Peyer's patch (tissue), 4 donors: ENCODE results near the gene NKX1-1. TPM values are rescaled to one million over a fixed set of nuclear protein-coding genes. Genes with fewer than 3 reads are reported as not detected.

Experiments used
- DNase-seq, 3 donors: peaks; one replicate each; pipeline ENCODE4 v3.0.0-alpha.2; 2017 to 2019
- H3K27ac ChIP-seq, 4 donors: fragments of 200-600 bp; sonication (generic); one replicate each; pipeline ENCODE4 v1.5.1; 2016 to 2019
- H3K27me3 ChIP-seq, 2 donors: fragments of 200-600 bp; sonication (generic); one replicate each; pipeline ENCODE4 v1.5.1; 2019
- H3K36me3 ChIP-seq, 3 donors: fragments of 200-600 bp; sonication (generic); one replicate each; pipeline ENCODE4 v1.5.1; 2016 to 2019
- H3K4me1 ChIP-seq, 4 donors: fragments of 200-600 bp; sonication (generic); one replicate each; pipeline ENCODE4 v1.5.1; 2016 to 2019
- H3K4me3 ChIP-seq, 4 donors: fragments of 200-600 bp; sonication (generic); 1 replicate in 3 of 4; 2 replicates in 1 of 4; pipeline ENCODE4 v1.5.1; 2016 to 2019; ENCODE audit warnings: mild to moderate bottlenecking in 1 of 4
- H3K9me3 ChIP-seq, 4 donors: fragments of 200-600 bp; sonication (generic); one replicate each; pipeline ENCODE4 v1.5.1; 2016 to 2019; ENCODE audit warnings: mild to moderate bottlenecking in 1 of 4
- POLR2A ChIP-seq, 2 donors: fragments of 450-650 bp; IDR thresholded peaks; one replicate each; pipeline ENCODE4 v1.5.1; 2017; ENCODE audit warnings: antibody characterized with exemption in 2 of 2, mild to moderate bottlenecking in 2 of 2, moderate library complexity in 2 of 2
- total RNA-seq, 4 donors: library from RNA; depleted of rRNA; stranded (reverse); fragments of >200 nt; gene quantifications; one replicate each; pipeline ENCODE4 v1.1.0, GENCODE V29; 2016
- TF ChIP-seq, protein P1 (sequence below), 6 experiments: fragments of 450-650 bp in 4 of 6; fragments of 200-600 bp in 2 of 6; sonication (generic) in 1 of 6; IDR thresholded peaks; one replicate each; pipeline ENCODE4 v1.5.1; 2017 to 2019; ENCODE audit warnings: antibody characterized with exemption in 6 of 6, mild to moderate bottlenecking in 3 of 6, moderate library complexity in 1 of 6

NKX1-1 gene
- total RNA-seq, 4 donors from 2014 or later = not detected

DNA sequence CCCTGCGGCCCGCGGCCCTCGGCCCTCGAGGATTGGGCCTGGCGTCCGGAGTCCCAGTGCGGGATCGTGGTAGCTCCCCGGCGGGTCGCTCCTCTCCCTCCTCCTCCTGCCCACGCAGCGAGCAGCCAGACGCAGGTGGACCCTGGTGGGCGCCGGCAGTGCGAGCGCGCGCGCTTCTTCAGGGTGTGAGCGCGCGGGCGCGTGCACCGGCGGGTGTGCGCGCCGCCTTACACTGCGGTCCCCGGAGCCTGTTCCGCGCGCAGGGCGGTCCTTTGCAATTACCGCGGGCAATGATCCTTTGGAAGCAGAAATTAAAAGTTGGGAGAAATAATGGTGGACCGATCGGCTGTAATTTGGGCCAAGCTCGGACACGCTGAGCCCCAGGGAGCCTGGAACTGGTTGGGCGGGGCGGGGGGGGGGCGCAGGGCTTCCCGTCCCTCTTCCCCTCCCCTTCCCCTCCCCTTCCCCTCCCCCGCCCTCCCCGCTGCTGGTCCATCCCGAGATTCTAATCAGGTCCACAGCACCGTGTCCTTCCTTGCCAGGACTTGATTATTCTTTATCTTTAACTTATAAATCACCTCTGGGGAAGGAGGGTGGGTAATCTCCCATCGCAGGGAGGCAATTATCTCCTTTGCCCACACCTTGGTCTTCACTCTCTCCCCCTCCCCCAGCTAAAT, 1.6 kb upstream of the NKX1-1 start:
- no peak for TF ChIP-seq POLR2A (IDR thresholded peaks at IDR 0.05)
- TF ChIP-seq, protein P1, sequence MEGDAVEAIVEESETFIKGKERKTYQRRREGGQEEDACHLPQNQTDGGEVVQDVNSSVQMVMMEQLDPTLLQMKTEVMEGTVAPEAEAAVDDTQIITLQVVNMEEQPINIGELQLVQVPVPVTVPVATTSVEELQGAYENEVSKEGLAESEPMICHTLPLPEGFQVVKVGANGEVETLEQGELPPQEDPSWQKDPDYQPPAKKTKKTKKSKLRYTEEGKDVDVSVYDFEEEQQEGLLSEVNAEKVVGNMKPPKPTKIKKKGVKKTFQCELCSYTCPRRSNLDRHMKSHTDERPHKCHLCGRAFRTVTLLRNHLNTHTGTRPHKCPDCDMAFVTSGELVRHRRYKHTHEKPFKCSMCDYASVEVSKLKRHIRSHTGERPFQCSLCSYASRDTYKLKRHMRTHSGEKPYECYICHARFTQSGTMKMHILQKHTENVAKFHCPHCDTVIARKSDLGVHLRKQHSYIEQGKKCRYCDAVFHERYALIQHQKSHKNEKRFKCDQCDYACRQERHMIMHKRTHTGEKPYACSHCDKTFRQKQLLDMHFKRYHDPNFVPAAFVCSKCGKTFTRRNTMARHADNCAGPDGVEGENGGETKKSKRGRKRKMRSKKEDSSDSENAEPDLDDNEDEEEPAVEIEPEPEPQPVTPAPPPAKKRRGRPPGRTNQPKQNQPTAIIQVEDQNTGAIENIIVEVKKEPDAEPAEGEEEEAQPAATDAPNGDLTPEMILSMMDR (IDR thresholded peaks at IDR 0.05) = no peak

DNA sequence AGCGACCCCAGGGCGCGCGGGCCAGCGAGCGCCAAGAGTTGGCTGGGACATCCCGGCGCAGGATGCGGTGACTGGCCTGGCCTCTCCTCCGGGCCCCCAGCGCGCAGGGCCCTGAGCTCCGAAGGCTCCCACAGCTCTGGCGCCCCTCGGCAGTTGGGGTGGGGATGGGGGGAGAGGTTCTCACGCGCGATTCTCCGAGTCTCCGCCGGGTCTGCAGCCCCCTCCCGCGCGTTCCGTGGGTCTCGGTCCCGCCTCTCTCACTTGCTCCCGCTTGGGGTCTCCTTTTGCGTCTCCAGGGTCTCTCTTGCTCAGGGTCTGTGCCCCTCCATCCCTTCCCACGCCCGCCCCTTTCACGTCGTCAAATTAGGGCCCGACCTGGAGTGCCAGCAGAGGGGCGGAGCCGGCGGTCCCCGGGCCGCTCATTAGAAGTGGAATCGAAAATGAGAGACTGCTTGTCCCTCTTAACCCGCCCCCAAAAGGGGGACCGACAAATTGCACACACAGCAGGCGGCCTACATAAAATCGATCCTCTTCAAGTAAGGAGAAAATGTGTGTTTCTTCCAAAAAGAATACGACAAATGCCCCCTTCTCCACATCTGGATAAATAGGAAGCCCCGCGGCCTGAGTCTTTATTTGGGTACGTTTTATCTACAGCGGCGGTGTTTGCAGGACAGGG, 877 bp upstream of the NKX1-1 start:
- no peak overlapping the region for H3K27ac ChIP-seq
- peaks cover 0 to 34% (median 0%) of the 10 kb centered on the region in 4 donors for H3K4me1 ChIP-seq
- H3K4me3 ChIP-seq = no peak overlapping the region
- TF ChIP-seq, protein P1 (IDR thresholded peaks at IDR 0.05) = no peak
- TF ChIP-seq POLR2A (IDR thresholded peaks at IDR 0.05) = no peak
- H3K27me3 ChIP-seq = peaks cover 0 to 61% of the 10 kb centered on the region in 2 donors
- H3K36me3 ChIP-seq = no peaks in the 10 kb centered on the region
- no peaks in the 10 kb centered on the region for H3K9me3 ChIP-seq
- no peak for DNase-seq

More for the DNA sequence above, 1.6 kb upstream of the NKX1-1 start:
- Histone ChIP-seq H3K4me3 (no peak overlapping the region), H3K27me3 (peaks cover 0 to 56% of the 10 kb centered on the region in 2 donors), H3K9me3 (no peaks in the 10 kb centered on the region), H3K27ac (no peak overlapping the region), H3K4me1 (peaks cover 0 to 29% (median 0%) of the 10 kb centered on the region in 4 donors), H3K36me3 (no peaks in the 10 kb centered on the region)
- no peak for DNase-seq

DNA sequence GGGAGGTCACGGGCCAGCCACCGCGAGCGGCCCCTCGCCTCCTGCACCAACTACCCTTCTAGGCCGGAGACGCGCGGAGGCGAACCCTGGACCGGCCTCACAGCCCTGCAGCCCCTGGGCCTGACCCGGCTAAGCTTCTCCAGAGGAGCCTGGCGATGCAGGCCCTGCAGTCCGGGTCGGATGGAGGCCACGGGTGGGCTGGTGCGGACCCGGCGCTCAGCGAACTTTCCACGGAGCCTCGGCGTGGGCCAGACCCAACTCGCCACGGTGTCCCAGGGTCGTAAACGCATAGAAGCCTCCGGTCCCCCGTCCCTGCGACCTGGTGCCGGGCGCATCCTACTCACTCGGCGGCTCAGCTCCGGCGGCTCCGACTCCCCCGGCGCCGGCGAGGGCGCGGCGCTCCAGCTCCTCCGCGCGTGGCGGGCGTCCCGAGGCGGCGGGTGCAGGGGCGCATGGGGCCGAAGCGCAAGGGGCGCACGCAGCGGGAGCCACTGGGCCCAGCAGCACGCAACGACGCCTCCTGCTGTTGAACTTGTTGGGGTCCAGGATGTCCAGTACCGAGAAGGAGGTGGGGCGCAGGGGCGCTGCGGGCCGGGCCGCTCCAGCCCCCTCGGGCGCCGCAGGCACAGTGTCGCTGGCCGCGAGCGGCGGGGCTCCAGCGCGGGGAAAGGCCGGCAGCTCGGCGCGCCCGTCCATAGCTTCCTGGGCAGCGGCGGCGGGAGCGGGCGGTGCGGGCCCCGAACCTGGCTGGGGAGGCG, 427 bp downstream of the NKX1-1 start:
- H3K36me3 ChIP-seq = no peaks in the 10 kb centered on the region
- H3K4me1 ChIP-seq = peaks cover 0 to 35% (median 0%) of the 10 kb centered on the region in 4 donors
- H3K9me3 ChIP-seq = no peaks in the 10 kb centered on the region
- no peak overlapping the region for H3K27ac ChIP-seq
- H3K4me3 ChIP-seq = no peak overlapping the region
- peaks cover 0 to 70% of the 10 kb centered on the region in 2 donors for H3K27me3 ChIP-seq
- DNase-seq = peak in 2 of 3 donors; percentile 26 to 36
- no peak for TF ChIP-seq POLR2A (IDR thresholded peaks at IDR 0.05)

DNA sequence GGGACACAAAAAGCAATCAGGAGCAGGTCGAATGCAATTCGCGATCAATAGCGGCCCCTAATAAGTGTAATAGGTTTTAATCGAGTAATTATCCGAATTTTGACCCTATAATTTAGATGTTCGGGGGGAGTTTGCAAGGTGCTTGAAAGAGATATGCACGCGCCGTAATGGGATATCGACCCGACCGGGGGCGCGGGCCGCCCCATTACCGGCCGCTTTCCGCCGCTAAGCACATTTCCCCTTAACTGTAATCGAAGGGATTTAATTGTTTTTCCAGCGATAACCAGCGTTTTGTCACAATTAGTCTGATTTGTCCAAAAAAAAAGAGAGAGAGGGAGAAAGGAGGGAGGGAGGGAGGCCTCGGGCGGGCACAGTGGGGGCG, 997 bp downstream of the NKX1-1 start:
- Histone ChIP-seq H3K4me1 (peaks cover 0 to 35% (median 0%) of the 10 kb centered on the region in 4 donors), H3K27me3 (peaks cover 0 to 70% of the 10 kb centered on the region in 2 donors), H3K36me3 (no peaks in the 10 kb centered on the region), H3K9me3 (no peaks in the 10 kb centered on the region), H3K4me3 (no peak overlapping the region), H3K27ac (no peak overlapping the region)
- no peak for TF ChIP-seq POLR2A (IDR thresholded peaks at IDR 0.05)
- TF ChIP-seq, protein P1 (IDR thresholded peaks at IDR 0.05) = no peak
- no peak for DNase-seq

DNA sequence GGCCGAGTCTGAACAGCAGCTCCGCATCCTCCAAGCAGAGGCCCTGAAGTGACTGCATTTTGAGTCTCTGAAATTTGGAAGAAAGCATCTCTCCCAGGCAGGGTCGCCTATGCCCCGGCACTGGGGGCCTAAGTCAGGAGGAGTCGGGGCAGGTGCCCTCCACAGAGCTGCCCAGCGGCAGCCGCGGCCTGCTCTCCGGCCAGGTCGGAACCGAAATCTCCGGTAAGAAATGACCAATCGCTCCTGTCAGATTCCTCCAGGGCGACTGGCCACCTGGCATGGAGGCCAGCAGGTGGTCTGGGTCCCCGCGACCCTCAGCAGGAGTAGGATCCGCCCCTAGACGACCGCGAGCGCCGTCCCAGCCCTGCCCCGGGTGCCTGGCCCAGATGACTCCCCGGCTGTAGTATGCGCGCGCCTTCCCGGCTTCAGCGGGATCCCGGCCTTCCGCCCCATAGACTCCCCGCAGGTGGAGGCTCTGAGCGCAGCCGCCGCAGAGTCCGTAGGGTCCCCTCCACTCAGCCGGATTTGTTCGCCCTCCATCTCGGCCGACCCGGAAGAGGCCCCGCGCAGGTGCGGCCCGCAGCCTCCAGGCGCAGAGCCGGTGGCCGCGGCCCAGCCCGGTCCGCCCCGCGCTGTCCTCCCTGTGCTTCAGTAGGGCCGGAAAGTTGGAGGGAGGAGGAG, 1.5 kb downstream of the NKX1-1 start:
- H3K36me3 ChIP-seq = no peaks in the 10 kb centered on the region
- peaks cover 0 to 35% (median 0%) of the 10 kb centered on the region in 4 donors for H3K4me1 ChIP-seq
- H3K27me3 ChIP-seq = peaks cover 0 to 70% of the 10 kb centered on the region in 2 donors
- no peak overlapping the region for H3K4me3 ChIP-seq
- no peak overlapping the region for H3K27ac ChIP-seq
- no peaks in the 10 kb centered on the region for H3K9me3 ChIP-seq
- DNase-seq = peak in 1 of 3 donors; percentile 36
- TF ChIP-seq, protein P1 (IDR thresholded peaks at IDR 0.05) = no peak
- TF ChIP-seq POLR2A (IDR thresholded peaks at IDR 0.05) = no peak
